Right renal pelvis (tissue), 4 donors: ENCODE measurements around the gene ULK3. TPM values are rescaled to one million over a fixed set of nuclear protein-coding genes. Genes with fewer than 3 reads are reported as not detected.

ENCODE experiments used
- DNase-seq, 4 donors: peaks; one replicate each; pipeline ENCODE4 v3.0.0-alpha.2; 2013; ENCODE audit warnings: low read depth in 4 of 4, low spot score in 3 of 4, missing footprints in 1 of 4
- polyA plus RNA-seq, 4 donors: library from polyadenylated mRNA; unstranded; fragments of 120-200 nt; gene quantifications; one replicate each; pipeline ENCODE4 v1.2.1, GENCODE V29; 2013; ENCODE audit not compliant: insufficient read length in 4 of 4

ULK3 gene
- polyA plus RNA-seq, 4 donors = 33.0 to 36.6 (median 33.3) TPM

GRCh38 chr15:74869372-74869725, 26.4 kb upstream of the ULK3 start:
- DNase-seq = no peak

- DNase-seq = no peak
Measured at GRCh38 chr15:74868059-74868458, 25.1 kb upstream of the ULK3 start.

- DNase-seq = no peak
Measured at GRCh38 chr15:74867466-74868038, 24.6 kb upstream of the ULK3 start.

GRCh38 chr15:74866090-74866489, 23.1 kb upstream of the ULK3 start:
- DNase-seq = no peak

GRCh38 chr15:74865316-74865715, 22.4 kb upstream of the ULK3 start:
- no peak for DNase-seq

GRCh38 chr15:74864296-74864695, 21.3 kb upstream of the ULK3 start:
- no peak for DNase-seq

GRCh38 chr15:74863239-74864056, 20.5 kb upstream of the ULK3 start:
- no peak for DNase-seq

GRCh38 chr15:74858369-74858740, 15.4 kb upstream of the ULK3 start:
- DNase-seq = no peak

- no peak for DNase-seq
Measured at GRCh38 chr15:74857671-74858368, 14.9 kb upstream of the ULK3 start.

- DNase-seq = no peak
Measured at GRCh38 chr15:74857082-74857655, 14.2 kb upstream of the ULK3 start.

- DNase-seq = no peak
Measured at GRCh38 chr15:74856537-74856936, 13.6 kb upstream of the ULK3 start.

- DNase-seq = no peak
Measured at GRCh38 chr15:74855857-74856256, 12.9 kb upstream of the ULK3 start.

- no peak for DNase-seq
Measured at GRCh38 chr15:74854453-74855022, 11.6 kb upstream of the ULK3 start.

GRCh38 chr15:74851960-74852359, 9.0 kb upstream of the ULK3 start:
- no peak for DNase-seq

GRCh38 chr15:74850393-74850792, 7.4 kb upstream of the ULK3 start:
- DNase-seq = no peak

- no peak for DNase-seq
Measured at GRCh38 chr15:74847432-74847831, 4.5 kb upstream of the ULK3 start.

GRCh38 chr15:74845581-74845980, 2.6 kb upstream of the ULK3 start:
- DNase-seq = no peak

GRCh38 chr15:74845208-74845568, 2.2 kb upstream of the ULK3 start:
- no peak for DNase-seq

- DNase-seq = no peak
Measured at GRCh38 chr15:74844319-74845207, 1.6 kb upstream of the ULK3 start.

- DNase-seq = no peak
Measured at GRCh38 chr15:74843891-74844299, 939 bp upstream of the ULK3 start.
